HepG2 (cell line): Measurements from ENCODE around the gene SLCO2B1. TPM values are rescaled to one million over a fixed set of nuclear protein-coding genes. Genes with fewer than 3 reads are reported as not detected.
A peak's percentile ranks its signal among the peaks of the same experiment; 100 is the strongest.

ENCODE experiments used
- ARNT ChIP-seq: fragments of 450-650 bp; IDR thresholded peaks from 2 replicates; pipeline ENCODE4 v1.6.1; 2017
- ARNTL ChIP-seq: sonication (generic); formaldehyde crosslinking; IDR thresholded peaks from 2 replicates; pipeline ENCODE4 v1.4.0; 2020; ENCODE audit warnings: mild to moderate bottlenecking, missing genetic modification reagents
- CEBPZ ChIP-seq: IDR thresholded peaks from 2 replicates; pipeline ENCODE4 v1.6.1; 2012; ENCODE audit warnings: low read length, improper control_type of control experiment
- GABPA ChIP-seq, 2 experiments: IDR thresholded peaks; 2 replicates each; pipeline ENCODE4 v1.6.1; 2011 to 2016; ENCODE audit warnings: low read depth in 2 of 2, low read length in 1 of 2, missing biosample characterization in 1 of 2, missing genetic modification characterization in 1 of 2
- HDAC6 ChIP-seq: fragments of 200-600 bp; sonication (generic); IDR thresholded peaks from 2 replicates; pipeline ENCODE4 v1.7.0; 2017; ENCODE audit warnings: mild to moderate bottlenecking, antibody characterized with exemption, low read length, low read depth
- NCOA2 ChIP-seq: sonication (generic); formaldehyde crosslinking; IDR thresholded peaks from 2 replicates; pipeline ENCODE4 v1.8.0; 2022; ENCODE audit warnings: inconsistent platforms
- NFATC3 ChIP-seq: sonication (generic); formaldehyde crosslinking; IDR thresholded peaks from 2 replicates; pipeline ENCODE4 v1.5.1; 2020; ENCODE audit warnings: mild to moderate bottlenecking, missing genetic modification reagents
- NR2F6 ChIP-seq, 2 experiments: IDR thresholded peaks; 2 replicates each; pipeline ENCODE4 v1.6.1; 2016; ENCODE audit warnings: antibody characterized with exemption in 1 of 2, mild to moderate bottlenecking in 1 of 2
- PHF20 ChIP-seq: sonication (generic); formaldehyde crosslinking; IDR thresholded peaks from 2 replicates; pipeline ENCODE4 v1.5.0; 2020; ENCODE audit warnings: mild to moderate bottlenecking, missing genetic modification reagents
- PLSCR1 ChIP-seq: sonication (generic); formaldehyde crosslinking; IDR thresholded peaks from 2 replicates; pipeline ENCODE4 v1.5.0; 2020; ENCODE audit warnings: missing genetic modification reagents, mild to moderate bottlenecking, borderline replicate concordance
- RARA ChIP-seq: IDR thresholded peaks from 2 replicates; pipeline ENCODE4 v1.6.1; 2016; ENCODE audit warnings: missing genetic modification reagents, missing compliant biosample characterization
- SETDB1 ChIP-seq: sonication (generic); formaldehyde crosslinking; IDR thresholded peaks from 2 replicates; pipeline ENCODE4 v1.5.1; 2020; ENCODE audit warnings: missing genetic modification reagents, mild to moderate bottlenecking, borderline replicate concordance
- SKI ChIP-seq: fragments of 450-650 bp; IDR thresholded peaks from one replicate; pipeline ENCODE4 v1.6.1; 2018; ENCODE audit warnings: mild to moderate bottlenecking; ENCODE audit not compliant: partially characterized antibody
- SRSF1 ChIP-seq: fragments of 200-400 bp; formaldehyde crosslinking; optimal IDR thresholded peaks from 2 replicates; pipeline ENCODE3; 2017; ENCODE audit warnings: mild to moderate bottlenecking, low read depth, low read length, moderate library complexity
- WIZ ChIP-seq: sonication (generic); formaldehyde crosslinking; IDR thresholded peaks from 2 replicates; pipeline ENCODE4 v1.5.1; 2020; ENCODE audit warnings: mild to moderate bottlenecking, missing genetic modification reagents
- ZBTB44 ChIP-seq: sonication (generic); formaldehyde crosslinking; IDR thresholded peaks from 2 replicates; pipeline ENCODE4 v1.4.0; 2020; ENCODE audit warnings: missing genetic modification reagents
- ZNF20 ChIP-seq: sonication (generic); formaldehyde crosslinking; IDR thresholded peaks from 2 replicates; pipeline ENCODE4 v1.4.0; 2020; ENCODE audit warnings: mild to moderate bottlenecking, moderate library complexity, missing genetic modification reagents
- ZNF232 ChIP-seq: sonication (generic); formaldehyde crosslinking; IDR thresholded peaks from 2 replicates; pipeline ENCODE4 v1.4.0; 2020; ENCODE audit warnings: missing genetic modification reagents, borderline replicate concordance
- ZNF253 ChIP-seq: sonication (generic); formaldehyde crosslinking; IDR thresholded peaks from 2 replicates; pipeline ENCODE4 v1.8.0; 2022; ENCODE audit warnings: mild to moderate bottlenecking, missing genetic modification reagents, borderline replicate concordance
- ZNF576 ChIP-seq: sonication (generic); formaldehyde crosslinking; IDR thresholded peaks from 2 replicates; pipeline ENCODE4 v1.4.0; 2020; ENCODE audit warnings: mild to moderate bottlenecking, missing genetic modification reagents
- ZNF660 ChIP-seq: sonication (generic); formaldehyde crosslinking; IDR thresholded peaks from 2 replicates; pipeline ENCODE4 v1.5.1; 2020; ENCODE audit warnings: mild to moderate bottlenecking, low read depth, missing genetic modification reagents, borderline replicate concordance
- polyA plus RNA-seq, 8 experiments: library from polyadenylated mRNA; depleted of rRNA in 3 of 8; stranded (reverse) in 7 of 8; unstranded in 1 of 8; fragments of >200 nt; fragmentation: Illumina TruSeq in 4 of 8; extraction: Trizol in 4 of 8; gene quantifications; 2 replicates each; pipeline versions ENCODE4 v1.2.1 to v1.2.3, GENCODE V29; 2011 to 2016; ENCODE audit warnings: low read depth in 4 of 8, missing spikeins in 1 of 8, mixed read lengths in 1 of 8; ENCODE audit not compliant: insufficient read depth in 1 of 8
- total RNA-seq, 5 experiments: library from RNA; depleted of rRNA; stranded (reverse); fragments of >200 nt; fragmentation: Illumina TruSeq; extraction: Trizol; gene quantifications; 2 replicates each; pipeline ENCODE4 v1.2.3, GENCODE V29; 2016; ENCODE audit warnings: low read depth in 1 of 5
- TF ChIP-seq, protein P1 (sequence below): sonication (generic); IDR thresholded peaks from 2 replicates; pipeline ENCODE4 v1.6.1; 2016; ENCODE audit warnings: low read depth, borderline replicate concordance

Gene SLCO2B1
- total and polyA plus RNA-seq, 2 of the 13 experiments (the other 11 are each of a cell fraction or from before 2014, with no cell fraction given) = 15.3 to 19.8 TPM

- TF ChIP-seq PHF20 (CRISPR knock-in tag) = no peak
- TF ChIP-seq ARNTL = no peak
- no peak for TF ChIP-seq WIZ (CRISPR knock-in tag)
- TF ChIP-seq SRSF1 = peak; percentile 55
- TF ChIP-seq ZNF20 (CRISPR knock-in tag) = no peak
- peak; percentile 12; the same call in 1 of the 2 replicates for TF ChIP-seq RARA (CRISPR knock-in tag)
- TF ChIP-seq ZNF253 (CRISPR knock-in tag) = no peak
- TF ChIP-seq NFATC3 (CRISPR knock-in tag) = 0 out of 2 replicates have a peak, but pooled peaks have one; percentile 21
- TF ChIP-seq ZNF232 (CRISPR knock-in tag) = no peak
- no peak for TF ChIP-seq ZNF660
- TF ChIP-seq PLSCR1 (CRISPR knock-in tag) = no peak
- TF ChIP-seq SETDB1 = no peak
- TF ChIP-seq CEBPZ = no peak
- TF ChIP-seq ZNF576 (CRISPR knock-in tag) = no peak
- no peak for TF ChIP-seq ARNT
- TF ChIP-seq HDAC6 = no peak
- TF ChIP-seq SKI = no peak
- TF ChIP-seq GABPA (IDR thresholded peaks at IDR 0.05; ENCODE audit: low read depth, low read length) = no peak
- TF ChIP-seq GABPA (CRISPR knock-in tag; IDR thresholded peaks at IDR 0.05; ENCODE audit: low read depth) = 0 out of 2 replicates have a peak, but pooled peaks have one; percentile 14
- peak; percentile 10; the same call in 1 of the 2 replicates for TF ChIP-seq NR2F6 (IDR thresholded peaks at IDR 0.05)
- 0 out of 2 replicates have a peak, but pooled peaks have one; percentile 21 for TF ChIP-seq NR2F6 (CRISPR knock-in tag; IDR thresholded peaks at IDR 0.05)
- no peak for TF ChIP-seq NCOA2
- no peak for TF ChIP-seq ZBTB44 (CRISPR knock-in tag)
- TF ChIP-seq, protein P1, sequence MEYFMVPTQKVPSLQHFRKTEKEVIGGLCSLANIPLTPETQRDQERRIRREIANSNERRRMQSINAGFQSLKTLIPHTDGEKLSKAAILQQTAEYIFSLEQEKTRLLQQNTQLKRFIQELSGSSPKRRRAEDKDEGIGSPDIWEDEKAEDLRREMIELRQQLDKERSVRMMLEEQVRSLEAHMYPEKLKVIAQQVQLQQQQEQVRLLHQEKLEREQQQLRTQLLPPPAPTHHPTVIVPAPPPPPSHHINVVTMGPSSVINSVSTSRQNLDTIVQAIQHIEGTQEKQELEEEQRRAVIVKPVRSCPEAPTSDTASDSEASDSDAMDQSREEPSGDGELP = peak; percentile 49; the same call in 1 of the 2 replicates
Observed at GRCh38 chr11:75152651-75153427, 1.9 kb downstream of the SLCO2B1 start (continued).
